Measurements from ENCODE around the gene ASAP2. TPM values are rescaled to one million over a fixed set of nuclear protein-coding genes. Genes with fewer than 3 reads are reported as not detected.
"Not testable (repeated sequence)": the region's sequence is repeated elsewhere in the genome, so short reads cannot be mapped to it uniquely, and the experiment has no call there.

The ASAP2 gene
- total and polyA plus RNA-seq, 2 donors (not counting 1 experiment from before 2014, with no cell fraction given) = 0.04 TPM; not detected in 1

- H3K27me3 Mint-ChIP-seq = no peaks in the 10 kb centered on the region
- H3K27ac ChIP-seq (ENCODE audit: low read length in 2 of 2) = no peak overlapping the region
- intact Hi-C loops (cut with micrococcal nuclease) = no loop called here
- H3K27ac Mint-ChIP-seq = no peak overlapping the region
- no peaks in the 10 kb centered on the region for H4K20me1 ChIP-seq (ENCODE audit: control insufficient read depth, insufficient read depth, low read length, poor library complexity, severe bottlenecking)
- no peaks in the 10 kb centered on the region for H3K27me3 ChIP-seq (replicated peaks in 1 of 4; ENCODE audit: control extremely low read depth in 1 of 4, control insufficient read depth in 3 of 4, insufficient read depth in 4 of 4, low read length in 3 of 4)
- DNase-seq = no peak
- no peaks in the 10 kb centered on the region for H3K4me1 Mint-ChIP-seq
- no peak overlapping the region for H3K9ac ChIP-seq (ENCODE audit: low read length)
- H3K9me3 ChIP-seq (ENCODE audit: control extremely low read depth in 1 of 3, control insufficient read depth in 2 of 3, insufficient read depth in 1 of 3, low read length in 2 of 3) = no peaks in the 10 kb centered on the region
- no peak overlapping the region for H3K4me2 ChIP-seq (replicated peaks; ENCODE audit: low read depth, low read length, poor library complexity, severe bottlenecking)
- POLR2A ChIA-PET = no interaction called here
- no peaks in the 10 kb centered on the region for H3K79me2 ChIP-seq (ENCODE audit: control insufficient read depth, insufficient read depth, low read length)
- WGBS (ENCODE audit: insufficient coverage) = 93% methylated on average over 15 of the region's 15 CpGs
- ATAC-seq (ENCODE audit: low read depth) = no peak
- no peaks in the 10 kb centered on the region for H3K4me1 ChIP-seq (ENCODE audit: control insufficient read depth in 2 of 2, insufficient read depth in 2 of 2, low read length in 2 of 2)
- no peaks in the 10 kb centered on the region for H3K9me3 Mint-ChIP-seq (ENCODE audit: insufficient read depth)
- CTCF ChIA-PET = no interaction called here
- no peak for TF ChIP-seq CTCF (IDR thresholded peaks at IDR 0.05)
- no peak for TF ChIP-seq EZH2 (IDR thresholded peaks at IDR 0.05; ENCODE audit: borderline replicate concordance, insufficient read depth, low read depth, low read length, poor library complexity, severe bottlenecking)
- H3K4me3 ChIP-seq (ENCODE audit: control extremely low read depth in 1 of 5, extremely low read depth in 1 of 5, insufficient read depth in 1 of 5, low read depth in 2 of 5, low read length in 4 of 5) = no peak overlapping the region
- H3K36me3 ChIP-seq (replicated peaks in 1 of 2; ENCODE audit: control extremely low read depth in 1 of 2, control insufficient read depth in 1 of 2, extremely low read depth in 1 of 2, insufficient read depth in 2 of 2, low read length in 1 of 2) = no peaks in the 10 kb centered on the region
- H2AFZ ChIP-seq (ENCODE audit: insufficient read depth, low read depth, low read length, poor library complexity, severe bottlenecking) = no peak overlapping the region
- no peak overlapping the region for H3K4me3 Mint-ChIP-seq
Measured at GRCh38 chr2:9394816-9395215, 188.2 kb downstream of the ASAP2 start.

GRCh38 chr2:9397201-9397600 lies 190.6 kb downstream of the ASAP2 start:
- no peak overlapping the region for H2AFZ ChIP-seq (ENCODE audit: insufficient read depth, low read depth, low read length, poor library complexity, severe bottlenecking)
- no peak overlapping the region for H3K27ac Mint-ChIP-seq
- H3K36me3 ChIP-seq (replicated peaks in 1 of 2; ENCODE audit: control extremely low read depth in 1 of 2, control insufficient read depth in 1 of 2, extremely low read depth in 1 of 2, insufficient read depth in 2 of 2, low read length in 1 of 2) = no peaks in the 10 kb centered on the region
- no peaks in the 10 kb centered on the region for H3K4me1 ChIP-seq (ENCODE audit: control insufficient read depth in 2 of 2, insufficient read depth in 2 of 2, low read length in 2 of 2)
- H3K4me2 ChIP-seq (replicated peaks; ENCODE audit: low read depth, low read length, poor library complexity, severe bottlenecking) = no peak overlapping the region
- no peak for TF ChIP-seq CTCF (IDR thresholded peaks at IDR 0.05)
- TF ChIP-seq EZH2 (IDR thresholded peaks at IDR 0.05; ENCODE audit: borderline replicate concordance, insufficient read depth, low read depth, low read length, poor library complexity, severe bottlenecking) = no peak
- no peaks in the 10 kb centered on the region for H3K4me1 Mint-ChIP-seq
- CTCF ChIA-PET = no interaction called here
- WGBS (ENCODE audit: insufficient coverage) = 96% methylated on average over 7 of the region's 14 CpGs
- H3K9ac ChIP-seq (ENCODE audit: low read length) = no peak overlapping the region
- no peaks in the 10 kb centered on the region for H3K27me3 ChIP-seq (replicated peaks in 1 of 4; ENCODE audit: control extremely low read depth in 1 of 4, control insufficient read depth in 3 of 4, insufficient read depth in 4 of 4, low read length in 3 of 4)
- DNase-seq (no peak), ATAC-seq (ENCODE audit: low read depth) (no peak)
- H3K27ac ChIP-seq (ENCODE audit: low read length in 2 of 2) = no peak overlapping the region
- no peaks in the 10 kb centered on the region for H3K9me3 ChIP-seq (ENCODE audit: control extremely low read depth in 1 of 3, control insufficient read depth in 2 of 3, insufficient read depth in 1 of 3, low read length in 2 of 3)
- no peaks in the 10 kb centered on the region for H3K9me3 Mint-ChIP-seq (ENCODE audit: insufficient read depth)
- H3K27me3 Mint-ChIP-seq = peaks cover 4% of the 10 kb centered on the region
- H3K4me3 ChIP-seq (ENCODE audit: control extremely low read depth in 1 of 5, extremely low read depth in 1 of 5, insufficient read depth in 1 of 5, low read depth in 2 of 5, low read length in 4 of 5) = no peak overlapping the region
- no peak overlapping the region for H3K4me3 Mint-ChIP-seq
- H4K20me1 ChIP-seq (ENCODE audit: control insufficient read depth, insufficient read depth, low read length, poor library complexity, severe bottlenecking) = no peaks in the 10 kb centered on the region
- intact Hi-C loops (cut with micrococcal nuclease) = no loop called here
- POLR2A ChIA-PET = no interaction called here
- H3K79me2 ChIP-seq (ENCODE audit: control insufficient read depth, insufficient read depth, low read length) = no peaks in the 10 kb centered on the region

- H3K4me3 Mint-ChIP-seq; H3K36me3 ChIP-seq (replicated peaks in 1 of 2; ENCODE audit: control extremely low read depth in 1 of 2, control insufficient read depth in 1 of 2, extremely low read depth in 1 of 2, insufficient read depth in 2 of 2, low read length in 1 of 2); POLR2A ChIA-PET; H3K27ac Mint-ChIP-seq; H3K27ac ChIP-seq (ENCODE audit: low read length in 2 of 2); H3K4me1 Mint-ChIP-seq; H3K27me3 Mint-ChIP-seq; H2AFZ ChIP-seq (ENCODE audit: insufficient read depth, low read depth, low read length, poor library complexity, severe bottlenecking); H3K27me3 ChIP-seq (replicated peaks in 1 of 4; ENCODE audit: control extremely low read depth in 1 of 4, control insufficient read depth in 3 of 4, insufficient read depth in 4 of 4, low read length in 3 of 4); CTCF ChIA-PET; H3K9me3 Mint-ChIP-seq (ENCODE audit: insufficient read depth); H3K9ac ChIP-seq (ENCODE audit: low read length); intact Hi-C loops (cut with micrococcal nuclease); H3K4me2 ChIP-seq (replicated peaks; ENCODE audit: low read depth, low read length, poor library complexity, severe bottlenecking); H3K4me3 ChIP-seq (ENCODE audit: control extremely low read depth in 1 of 5, extremely low read depth in 1 of 5, insufficient read depth in 1 of 5, low read depth in 2 of 5, low read length in 4 of 5); H3K4me1 ChIP-seq (ENCODE audit: control insufficient read depth in 2 of 2, insufficient read depth in 2 of 2, low read length in 2 of 2); DNase-seq; ATAC-seq (ENCODE audit: low read depth); H3K9me3 ChIP-seq (ENCODE audit: control extremely low read depth in 1 of 3, control insufficient read depth in 2 of 3, insufficient read depth in 1 of 3, low read length in 2 of 3); H3K79me2 ChIP-seq (ENCODE audit: control insufficient read depth, insufficient read depth, low read length); H4K20me1 ChIP-seq (ENCODE audit: control insufficient read depth, insufficient read depth, low read length, poor library complexity, severe bottlenecking): not testable (repeated sequence)
- 97% methylated on average over 11 of the region's 11 CpGs for WGBS (ENCODE audit: insufficient coverage)
Measured at GRCh38 chr2:9398251-9398650, 191.6 kb downstream of the ASAP2 start.
